NCI-H460 (cell line): Measurements from ENCODE around the gene STAT3. TPM values are rescaled to one million over a fixed set of nuclear protein-coding genes. Genes with fewer than 3 reads are reported as not detected.
A peak's percentile ranks its signal among the peaks of the same experiment; 100 is the strongest.

ENCODE experiments used
- DNase-seq: peaks from one replicate; pipeline ENCODE4 v3.0.0-alpha.2; 2016; ENCODE audit warnings: low read depth; ENCODE audit errors: extremely low read depth
- total RNA-seq: library from RNA; depleted of rRNA; stranded (reverse); fragments of >200 nt; shearing (Covaris generic); gene quantifications from 2 replicates; pipeline ENCODE4 v1.2.3, GENCODE V29; 2014

The STAT3 gene
- total RNA-seq, 1 experiment from 2014 or later = 34.6 TPM

DNA sequence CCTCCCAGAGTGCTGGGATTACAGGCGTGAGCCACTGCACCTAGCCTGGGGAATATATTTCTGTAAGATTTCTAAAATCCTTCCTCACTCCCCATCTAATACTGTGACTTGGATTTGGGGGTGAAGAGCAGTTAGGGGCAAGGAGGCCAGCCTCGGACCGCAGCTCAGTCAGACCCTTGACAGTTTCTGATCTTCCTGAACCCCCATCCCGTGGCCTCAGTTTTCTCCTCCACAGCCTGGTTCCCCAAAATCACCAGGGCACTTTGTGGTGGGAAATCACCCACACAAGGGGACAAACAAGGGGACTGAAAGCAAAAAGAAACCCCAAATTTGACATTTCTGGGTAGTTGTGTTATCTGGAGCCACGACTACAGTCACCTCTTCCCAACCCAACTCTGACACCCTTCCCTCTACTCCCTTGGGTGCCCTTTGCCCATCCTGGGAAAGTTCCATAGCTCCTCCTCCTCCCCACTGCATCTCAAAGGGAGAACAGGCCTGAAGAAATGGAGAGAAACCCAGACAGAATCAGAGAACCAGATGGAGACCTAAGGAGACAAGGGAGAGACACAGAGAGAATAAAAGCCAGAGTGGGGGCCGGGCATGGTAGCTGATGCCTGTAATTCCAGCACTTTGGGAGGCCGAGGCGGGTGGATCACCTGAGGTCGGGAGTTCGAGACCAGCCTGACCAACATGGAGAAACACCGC, 102.7 kb downstream of the STAT3 start:
- no peak for DNase-seq

DNA sequence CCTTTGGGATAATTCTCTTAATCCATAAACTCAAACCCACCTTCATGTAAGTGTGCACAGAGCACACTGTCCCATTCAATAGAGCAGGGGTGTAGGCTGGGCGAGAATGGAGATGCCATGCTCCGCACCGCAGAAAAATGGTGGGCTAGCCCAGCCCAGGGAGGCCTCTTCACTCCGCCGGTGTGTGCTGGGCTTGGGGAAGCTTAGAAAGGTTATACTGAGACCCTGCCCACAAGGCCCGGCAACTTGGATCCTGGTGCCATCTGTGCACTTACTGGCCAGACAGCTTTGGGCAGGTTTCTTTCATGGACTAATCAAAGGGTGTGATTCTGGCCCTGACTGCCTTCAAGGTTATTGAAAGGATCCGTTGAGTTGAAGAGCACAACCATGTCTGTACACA, 103.7 kb downstream of the STAT3 start:
- no peak for DNase-seq

- DNase-seq = no peak
Measured at GRCh38 chr17:42284024-42284369, 104.2 kb downstream of the STAT3 start.

DNA sequence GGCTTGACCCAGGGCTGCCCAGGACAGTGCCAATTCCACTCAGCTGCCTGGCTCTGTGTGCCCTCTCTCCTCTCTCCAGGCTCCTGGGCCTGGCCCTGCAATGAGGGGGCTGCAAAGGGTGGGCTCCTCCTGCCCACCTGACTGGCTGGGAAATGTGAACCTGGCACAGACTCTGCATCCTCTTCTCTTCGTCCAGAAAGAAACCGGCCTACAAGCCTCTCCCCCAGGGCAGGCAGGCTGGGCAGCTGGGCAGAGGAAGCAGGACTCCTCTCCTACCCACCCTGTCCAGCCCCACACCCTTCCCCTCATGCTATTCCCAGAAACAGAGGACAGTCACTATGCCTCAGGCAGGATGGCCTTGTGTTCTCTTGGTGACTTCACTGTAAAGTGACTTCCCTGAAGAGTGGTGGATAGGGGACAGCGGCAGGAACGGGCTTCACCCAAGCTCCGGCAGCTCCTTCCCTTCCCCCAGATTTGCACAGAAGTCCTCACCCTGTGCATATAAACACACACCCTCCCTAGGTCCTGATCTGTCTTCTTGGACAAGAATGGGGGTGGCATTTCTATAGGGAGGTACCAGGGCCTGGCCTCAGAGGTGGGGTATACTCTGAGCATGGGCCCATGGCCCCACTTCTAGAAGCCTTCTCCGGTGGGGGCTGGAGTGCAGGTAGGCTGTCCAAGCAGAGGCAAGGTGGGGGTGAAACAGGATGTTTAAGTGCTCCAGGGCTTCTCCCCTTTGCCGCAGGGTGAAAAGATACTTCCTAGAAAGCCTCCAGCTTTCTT, 104.8 kb downstream of the STAT3 start:
- no peak for DNase-seq

GRCh38 chr17:42282478-42283080, 105.7 kb downstream of the STAT3 start:
- no peak for DNase-seq

DNA sequence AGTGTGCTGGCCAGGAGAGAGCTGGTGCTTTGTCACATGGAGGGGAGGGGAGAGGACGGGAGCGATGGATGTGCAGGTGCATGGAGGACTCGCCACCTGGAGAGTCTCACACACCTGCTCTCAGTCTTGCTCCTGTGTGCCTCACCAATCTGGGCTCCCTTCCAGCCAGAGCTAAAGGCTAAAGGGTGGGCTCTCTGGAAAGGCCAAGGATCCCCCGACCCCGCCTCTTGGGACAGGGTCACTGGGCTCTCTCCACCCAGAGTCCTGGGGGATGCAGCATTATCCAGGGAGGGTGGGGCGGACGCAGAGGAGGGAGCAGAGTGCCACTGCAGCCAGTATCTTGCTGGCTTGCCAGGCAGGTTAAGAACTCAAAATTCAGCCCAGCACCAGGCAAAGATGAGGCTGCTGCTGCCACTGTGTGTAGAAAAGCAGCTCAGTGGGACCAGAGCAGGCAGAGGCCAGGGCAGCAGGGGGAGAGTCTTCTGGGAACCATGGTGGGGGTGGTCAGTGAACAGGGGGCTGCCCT, 106.6 kb downstream of the STAT3 start:
- DNase-seq = no peak

GRCh38 chr17:42279776-42280630, 108.2 kb downstream of the STAT3 start:
- DNase-seq = no peak

DNA sequence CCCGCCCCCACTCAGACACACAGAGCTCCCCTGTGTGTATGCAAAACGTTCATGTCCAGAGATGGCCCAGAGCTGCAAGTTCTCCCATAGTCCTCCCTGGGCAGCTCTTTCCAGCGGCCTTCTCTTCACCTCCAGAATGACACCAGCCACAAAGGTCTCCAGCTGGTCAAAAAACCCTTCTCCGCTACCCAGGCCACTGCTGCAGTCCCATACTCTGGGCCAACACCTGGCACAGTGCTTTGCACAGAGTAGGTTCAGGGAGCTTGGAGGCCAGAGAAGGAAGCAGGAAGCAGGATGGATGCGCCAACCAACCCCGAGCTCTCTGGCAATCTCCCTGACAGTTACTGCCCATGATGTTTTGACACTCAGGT, 110.9 kb downstream of the STAT3 start:
- DNase-seq = no peak

DNA sequence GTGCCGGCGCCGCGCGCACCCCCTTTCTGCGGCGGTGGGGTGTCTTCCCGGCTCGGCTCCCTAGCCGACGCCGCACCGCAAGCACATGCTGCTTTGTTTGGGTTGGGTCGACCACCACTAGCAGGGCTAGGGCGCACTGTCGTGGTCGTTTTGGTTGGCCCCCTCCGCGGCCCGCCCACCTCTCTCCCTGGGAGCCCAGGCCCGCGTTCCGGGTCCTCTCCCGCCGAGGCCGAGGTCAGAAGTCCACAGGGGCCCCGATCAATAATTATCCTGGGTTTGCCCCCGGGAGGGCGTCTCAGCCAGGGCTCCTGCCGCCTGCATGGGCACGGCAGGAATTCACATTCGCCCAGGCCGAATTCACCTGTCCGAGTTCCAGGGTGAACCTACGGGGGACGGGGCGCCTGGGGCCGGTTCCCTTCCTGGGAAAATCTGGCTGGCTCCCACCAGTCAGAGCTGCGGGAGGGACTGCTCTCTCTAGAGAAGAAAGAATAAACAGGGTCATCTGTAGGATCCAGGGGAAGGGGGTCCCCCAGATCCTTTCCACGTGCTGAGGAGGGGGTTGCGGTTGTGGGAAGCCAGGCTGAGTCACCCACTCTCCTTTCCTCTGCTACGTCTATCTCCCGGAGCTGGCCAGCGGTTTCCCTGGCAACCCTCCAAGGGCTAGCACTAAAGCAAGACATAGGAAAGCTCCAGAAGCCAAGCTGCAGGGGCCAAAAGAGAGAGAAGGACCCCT, 111.5 kb downstream of the STAT3 start:
- no peak for DNase-seq

- peak; percentile 54 for DNase-seq
Measured at GRCh38 chr17:42276359-42276608, 112.0 kb downstream of the STAT3 start, which contains the start of gene STAT5B. STAT5B (minus strand) TSS chr17:42276391; CDS start chr17:42232127, 44,264 bp downstream.

- DNase-seq = no peak
Measured at GRCh38 chr17:42275527-42276358, 112.5 kb downstream of the STAT3 start.

GRCh38 chr17:42274812-42275526, 113.3 kb downstream of the STAT3 start:
- no peak for DNase-seq

DNA sequence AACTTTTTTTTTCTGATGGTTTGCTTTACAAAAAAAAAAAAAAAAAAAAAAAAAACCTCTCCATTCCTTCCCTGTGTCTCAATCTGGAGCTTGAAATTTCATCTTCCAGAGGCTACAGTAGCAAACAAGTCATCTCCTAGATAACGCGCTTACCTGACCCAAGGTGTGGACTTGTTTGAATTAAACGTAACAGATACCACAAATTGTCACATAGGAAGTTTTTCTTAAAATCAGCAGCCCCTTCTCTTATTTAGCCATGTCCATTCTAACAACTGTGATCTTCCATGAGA, 114.0 kb downstream of the STAT3 start:
- DNase-seq = no peak

- DNase-seq = no peak
Measured at GRCh38 chr17:42273474-42274252, 114.6 kb downstream of the STAT3 start.

- no peak for DNase-seq
Measured at GRCh38 chr17:42272162-42272907, 115.9 kb downstream of the STAT3 start.

- DNase-seq = no peak
Measured at GRCh38 chr17:42271779-42272035, 116.5 kb downstream of the STAT3 start.

- no peak for DNase-seq
Measured at GRCh38 chr17:42271006-42271778, 117.0 kb downstream of the STAT3 start.
